ENCODE results near the gene PSMB3.

- TF ChIP-seq CTCF (conservative IDR thresholded peaks at IDR 0.05; ENCODE audit: low read depth, low read length), result no peak
- TF ChIP-seq EZH2phosphoT487 (IDR thresholded peaks at IDR 0.05; ENCODE audit: borderline replicate concordance, low read length), result no peak
Measured at GRCh38 chr17:38751144-38751807, 1.3 kb upstream of the PSMB3 start.

All from PC-3 (cell line).